SK-N-SH (cell line): ENCODE results near the gene VDAC2.

Source experiments
- CHD2 ChIP-seq: fragments of 150-350 bp; IDR thresholded peaks from 2 replicates; pipeline ENCODE4 v1.6.1; 2018; ENCODE audit warnings: low read length; ENCODE audit not compliant: partially characterized antibody
- FOSL2 ChIP-seq: IDR thresholded peaks from 2 replicates; pipeline ENCODE4 v1.4.0; 2012; ENCODE audit warnings: low read depth, mild to moderate bottlenecking, moderate library complexity, borderline replicate concordance
- NFIC ChIP-seq: IDR thresholded peaks from 2 replicates; pipeline ENCODE4 v1.4.0; 2012; ENCODE audit warnings: borderline replicate concordance
- POLR2AphosphoS5 ChIP-seq: IDR thresholded peaks from 2 replicates; pipeline ENCODE4 v1.6.1; 2012; ENCODE audit warnings: low read depth, low read length
- RAD21 ChIP-seq: IDR thresholded peaks from 2 replicates; pipeline ENCODE4 v1.6.1; 2012; ENCODE audit warnings: mild to moderate bottlenecking, low read length
- RFX5 ChIP-seq: IDR thresholded peaks from 2 replicates; pipeline ENCODE4 v1.6.1; 2012; ENCODE audit warnings: mild to moderate bottlenecking, improper control_type of control experiment, low read length
- RXRA ChIP-seq: IDR thresholded peaks from 2 replicates; pipeline ENCODE4 v1.4.0; 2012; ENCODE audit warnings: low read depth, mild to moderate bottlenecking, borderline replicate concordance
- SIN3A ChIP-seq: IDR thresholded peaks from 2 replicates; pipeline ENCODE4 v1.6.1; 2012; ENCODE audit warnings: low read depth, mild to moderate bottlenecking, low read length, moderate library complexity, borderline replicate concordance
- TF ChIP-seq, protein P1 (sequence below): IDR thresholded peaks from 2 replicates; pipeline ENCODE4 v1.6.1; 2012; ENCODE audit warnings: mild to moderate bottlenecking, low read depth, low read length, moderate library complexity
- TF ChIP-seq, protein P2 (sequence below): fragments of 200-600 bp; sonication (generic); IDR thresholded peaks from 2 replicates; pipeline ENCODE4 v1.6.1; 2017; ENCODE audit warnings: antibody characterized with exemption, mild to moderate bottlenecking, moderate library complexity

DNA sequence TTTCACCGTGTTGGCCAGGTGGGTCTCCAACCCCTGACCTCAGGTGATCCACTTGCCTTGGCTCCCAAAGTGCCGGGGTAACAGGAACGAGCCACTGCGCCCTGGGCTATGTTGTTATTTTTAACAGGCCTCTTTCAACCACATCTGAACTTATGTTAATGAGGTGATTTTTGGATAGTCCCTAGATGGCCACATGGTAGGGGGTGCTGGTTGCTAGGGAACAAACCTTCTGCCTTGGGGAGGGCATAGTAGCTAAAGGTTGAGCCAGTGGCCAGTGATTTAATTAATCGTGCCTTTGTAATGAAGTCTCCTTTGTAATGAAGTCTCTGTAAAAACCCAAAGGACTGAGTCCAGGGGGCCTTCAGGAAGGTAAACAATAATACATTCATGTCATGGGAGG, 16.1 kb downstream of the VDAC2 start:
- TF ChIP-seq RFX5 (no peak), RXRA (no peak), NFIC (no peak), CHD2 (no peak), SIN3A (no peak), FOSL2 (no peak), RAD21 (no peak), POLR2AphosphoS5 (no peak)
- TF ChIP-seq, protein P1, sequence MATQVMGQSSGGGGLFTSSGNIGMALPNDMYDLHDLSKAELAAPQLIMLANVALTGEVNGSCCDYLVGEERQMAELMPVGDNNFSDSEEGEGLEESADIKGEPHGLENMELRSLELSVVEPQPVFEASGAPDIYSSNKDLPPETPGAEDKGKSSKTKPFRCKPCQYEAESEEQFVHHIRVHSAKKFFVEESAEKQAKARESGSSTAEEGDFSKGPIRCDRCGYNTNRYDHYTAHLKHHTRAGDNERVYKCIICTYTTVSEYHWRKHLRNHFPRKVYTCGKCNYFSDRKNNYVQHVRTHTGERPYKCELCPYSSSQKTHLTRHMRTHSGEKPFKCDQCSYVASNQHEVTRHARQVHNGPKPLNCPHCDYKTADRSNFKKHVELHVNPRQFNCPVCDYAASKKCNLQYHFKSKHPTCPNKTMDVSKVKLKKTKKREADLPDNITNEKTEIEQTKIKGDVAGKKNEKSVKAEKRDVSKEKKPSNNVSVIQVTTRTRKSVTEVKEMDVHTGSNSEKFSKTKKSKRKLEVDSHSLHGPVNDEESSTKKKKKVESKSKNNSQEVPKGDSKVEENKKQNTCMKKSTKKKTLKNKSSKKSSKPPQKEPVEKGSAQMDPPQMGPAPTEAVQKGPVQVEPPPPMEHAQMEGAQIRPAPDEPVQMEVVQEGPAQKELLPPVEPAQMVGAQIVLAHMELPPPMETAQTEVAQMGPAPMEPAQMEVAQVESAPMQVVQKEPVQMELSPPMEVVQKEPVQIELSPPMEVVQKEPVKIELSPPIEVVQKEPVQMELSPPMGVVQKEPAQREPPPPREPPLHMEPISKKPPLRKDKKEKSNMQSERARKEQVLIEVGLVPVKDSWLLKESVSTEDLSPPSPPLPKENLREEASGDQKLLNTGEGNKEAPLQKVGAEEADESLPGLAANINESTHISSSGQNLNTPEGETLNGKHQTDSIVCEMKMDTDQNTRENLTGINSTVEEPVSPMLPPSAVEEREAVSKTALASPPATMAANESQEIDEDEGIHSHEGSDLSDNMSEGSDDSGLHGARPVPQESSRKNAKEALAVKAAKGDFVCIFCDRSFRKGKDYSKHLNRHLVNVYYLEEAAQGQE: no peak
- TF ChIP-seq, protein P2, sequence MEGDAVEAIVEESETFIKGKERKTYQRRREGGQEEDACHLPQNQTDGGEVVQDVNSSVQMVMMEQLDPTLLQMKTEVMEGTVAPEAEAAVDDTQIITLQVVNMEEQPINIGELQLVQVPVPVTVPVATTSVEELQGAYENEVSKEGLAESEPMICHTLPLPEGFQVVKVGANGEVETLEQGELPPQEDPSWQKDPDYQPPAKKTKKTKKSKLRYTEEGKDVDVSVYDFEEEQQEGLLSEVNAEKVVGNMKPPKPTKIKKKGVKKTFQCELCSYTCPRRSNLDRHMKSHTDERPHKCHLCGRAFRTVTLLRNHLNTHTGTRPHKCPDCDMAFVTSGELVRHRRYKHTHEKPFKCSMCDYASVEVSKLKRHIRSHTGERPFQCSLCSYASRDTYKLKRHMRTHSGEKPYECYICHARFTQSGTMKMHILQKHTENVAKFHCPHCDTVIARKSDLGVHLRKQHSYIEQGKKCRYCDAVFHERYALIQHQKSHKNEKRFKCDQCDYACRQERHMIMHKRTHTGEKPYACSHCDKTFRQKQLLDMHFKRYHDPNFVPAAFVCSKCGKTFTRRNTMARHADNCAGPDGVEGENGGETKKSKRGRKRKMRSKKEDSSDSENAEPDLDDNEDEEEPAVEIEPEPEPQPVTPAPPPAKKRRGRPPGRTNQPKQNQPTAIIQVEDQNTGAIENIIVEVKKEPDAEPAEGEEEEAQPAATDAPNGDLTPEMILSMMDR: no peak
